NCI-H345 treated with DMSO at 0.1 percent for 48 hours (cell line): ENCODE data around the gene ZFYVE28.

Experiments used
- DNase-seq: peaks from one replicate; lab custom pipeline; 2025; ENCODE audit not compliant: unreplicated experiment; lab: John Stamatoyannopoulos, UW

ZFYVE28 gene

DNA sequence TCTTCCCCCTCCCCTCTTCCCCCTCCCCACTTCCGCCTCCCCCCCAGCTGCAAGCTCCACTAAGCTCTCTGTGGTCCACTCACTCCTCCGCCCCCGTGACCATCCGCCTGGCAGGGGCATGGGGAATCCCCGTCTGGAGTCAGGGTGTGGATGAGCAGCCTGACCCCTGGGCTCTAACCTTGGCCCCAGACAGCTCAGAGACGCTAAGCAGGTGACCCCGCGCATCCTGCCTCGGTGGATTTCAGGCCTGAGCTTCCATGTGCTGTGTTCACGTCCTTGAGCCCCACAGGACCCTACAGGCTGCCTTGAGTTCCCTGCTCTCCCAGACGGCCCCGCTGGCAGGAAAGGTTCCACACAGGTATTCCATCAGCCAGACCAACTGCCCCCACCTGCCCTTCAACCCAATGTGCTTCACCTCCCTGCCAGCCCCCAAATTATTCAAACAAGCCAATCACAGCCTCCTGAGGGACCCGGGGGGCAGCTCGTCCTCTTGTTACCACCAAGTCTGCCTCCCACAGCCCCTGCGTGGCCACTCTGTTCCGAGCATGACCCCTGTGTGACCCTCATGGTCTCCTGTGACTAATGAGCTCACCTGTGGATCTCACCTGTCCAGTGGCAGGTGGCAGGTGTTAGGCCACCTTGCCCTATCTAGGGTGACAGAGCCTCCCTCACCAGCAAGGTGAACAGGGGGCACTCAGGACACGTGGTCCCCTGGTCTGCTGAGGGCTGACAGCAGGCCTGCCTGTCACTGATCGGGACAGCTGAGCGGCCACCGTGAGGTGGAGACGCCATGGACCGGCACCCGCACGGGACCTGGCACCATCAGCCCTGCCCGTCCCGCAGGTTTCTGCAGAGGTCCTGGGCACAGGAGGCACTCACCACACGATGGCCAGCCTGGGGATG lies 83.4 kb downstream of the ZFYVE28 start:
- no peak for DNase-seq

DNA sequence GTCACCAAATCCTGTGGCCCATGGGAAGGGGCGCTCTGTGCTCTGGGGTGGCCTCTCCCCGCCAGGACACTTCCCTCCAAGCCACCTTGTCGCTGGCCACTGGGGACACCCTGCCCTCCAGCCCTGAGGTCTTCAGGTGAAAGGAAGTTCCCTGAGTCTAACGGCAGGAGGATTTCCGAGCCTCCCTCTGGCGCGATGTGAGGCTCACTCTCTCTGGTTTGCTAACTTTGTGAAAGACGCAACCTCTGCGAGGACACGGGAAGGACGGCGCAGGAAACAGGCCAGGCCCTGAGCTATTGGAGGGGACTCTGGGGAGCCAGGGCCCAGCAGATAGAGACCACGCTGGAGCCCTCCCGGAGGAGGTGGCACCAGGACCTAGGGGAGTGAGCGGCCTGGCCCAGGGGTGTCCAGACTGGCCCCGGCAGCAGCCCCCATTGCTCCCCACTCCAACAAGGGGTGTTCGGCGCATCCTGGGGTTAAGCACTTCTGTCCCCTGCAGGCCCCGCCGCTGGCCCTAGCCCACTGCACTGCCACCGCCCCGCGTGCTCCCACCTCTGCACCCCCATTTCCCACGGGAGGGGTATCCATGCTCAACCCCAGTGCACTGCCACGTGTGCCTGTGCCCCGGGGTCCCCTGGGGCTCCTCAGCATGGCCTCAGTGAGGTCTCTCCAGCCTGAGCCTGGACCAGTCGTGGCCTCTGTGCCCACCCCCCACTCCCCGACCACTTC lies 84.4 kb downstream of the ZFYVE28 start:
- DNase-seq: no peak

DNA sequence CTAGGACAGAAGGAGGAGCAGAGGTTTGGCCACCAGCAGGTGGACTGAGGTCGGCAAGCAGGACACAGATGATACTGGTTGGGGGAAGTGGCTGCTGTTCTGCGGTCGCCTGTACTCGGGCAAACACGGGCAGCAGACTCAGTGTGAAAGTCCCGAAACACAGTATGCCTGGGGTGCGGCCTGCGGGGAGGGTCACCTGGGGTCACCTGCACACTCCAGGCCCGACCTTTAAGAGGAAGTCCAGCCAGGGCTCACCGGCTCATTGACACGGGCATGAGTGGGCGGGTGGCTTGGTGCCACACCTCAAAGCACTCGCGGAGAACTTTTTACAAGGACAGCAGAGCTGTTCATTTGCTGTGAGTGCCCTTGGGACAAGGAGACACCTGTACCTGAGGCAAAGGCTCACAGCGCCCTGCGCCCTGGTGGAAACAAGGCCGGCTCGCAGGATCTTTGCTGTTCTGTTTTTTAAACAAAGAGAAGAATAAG lies 85.0 kb downstream of the ZFYVE28 start:
- DNase-seq: no peak

DNA sequence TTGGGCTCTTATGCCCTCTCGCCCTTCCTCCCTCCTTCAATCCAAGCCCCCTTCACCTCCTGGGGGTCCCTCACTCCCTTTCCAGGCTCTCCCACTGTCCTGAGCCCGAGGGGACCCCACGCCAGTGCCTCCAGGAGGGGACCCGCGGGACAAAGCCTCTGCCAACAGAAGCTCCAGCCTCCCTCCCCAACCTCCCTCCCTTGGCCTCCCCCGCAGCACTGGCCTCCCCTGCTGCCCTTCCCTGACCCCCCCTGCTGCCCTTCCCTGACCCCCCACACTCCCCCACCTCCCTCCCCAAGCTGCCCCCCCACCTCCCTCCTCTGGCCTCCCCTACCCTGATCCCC lies 85.5 kb downstream of the ZFYVE28 start:
- no peak for DNase-seq

DNA sequence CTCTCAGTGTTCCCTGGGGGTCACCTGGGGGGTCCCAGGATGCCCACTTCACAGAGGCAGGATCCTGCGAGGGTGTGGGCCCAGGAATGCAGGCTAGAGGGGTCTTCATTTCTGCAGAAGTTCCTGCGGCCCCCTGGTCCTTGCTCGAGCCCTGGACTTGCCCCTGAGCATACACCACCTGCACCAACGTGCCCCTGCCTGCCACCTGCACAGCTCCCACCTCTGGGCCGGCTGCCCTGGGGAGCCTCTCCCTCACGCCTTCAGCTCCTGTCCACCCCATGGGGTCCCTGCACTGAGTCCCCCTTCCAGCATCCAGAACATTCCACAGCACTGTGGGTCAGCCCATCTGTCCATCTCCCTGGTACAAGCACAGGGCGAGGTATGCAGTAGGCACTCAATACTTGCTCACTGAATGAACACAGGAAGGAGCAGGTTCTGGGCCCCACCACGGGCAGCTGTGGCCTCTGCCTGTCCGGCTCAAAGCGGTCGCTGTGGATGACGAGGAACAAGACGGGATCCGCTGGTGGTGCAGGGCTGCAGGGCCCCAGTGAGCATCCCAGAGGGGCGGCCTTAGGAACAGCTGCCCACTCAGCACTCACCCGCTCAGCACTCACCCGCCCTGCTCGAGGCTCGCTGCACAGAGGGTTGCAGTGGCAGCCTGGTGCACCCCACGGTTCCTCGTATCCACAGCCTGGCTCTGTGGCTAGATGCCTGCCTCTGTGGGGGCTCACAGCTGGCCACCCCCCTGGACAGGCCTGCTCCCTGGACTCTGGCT lies 86.1 kb downstream of the ZFYVE28 start:
- DNase-seq: no peak

DNA sequence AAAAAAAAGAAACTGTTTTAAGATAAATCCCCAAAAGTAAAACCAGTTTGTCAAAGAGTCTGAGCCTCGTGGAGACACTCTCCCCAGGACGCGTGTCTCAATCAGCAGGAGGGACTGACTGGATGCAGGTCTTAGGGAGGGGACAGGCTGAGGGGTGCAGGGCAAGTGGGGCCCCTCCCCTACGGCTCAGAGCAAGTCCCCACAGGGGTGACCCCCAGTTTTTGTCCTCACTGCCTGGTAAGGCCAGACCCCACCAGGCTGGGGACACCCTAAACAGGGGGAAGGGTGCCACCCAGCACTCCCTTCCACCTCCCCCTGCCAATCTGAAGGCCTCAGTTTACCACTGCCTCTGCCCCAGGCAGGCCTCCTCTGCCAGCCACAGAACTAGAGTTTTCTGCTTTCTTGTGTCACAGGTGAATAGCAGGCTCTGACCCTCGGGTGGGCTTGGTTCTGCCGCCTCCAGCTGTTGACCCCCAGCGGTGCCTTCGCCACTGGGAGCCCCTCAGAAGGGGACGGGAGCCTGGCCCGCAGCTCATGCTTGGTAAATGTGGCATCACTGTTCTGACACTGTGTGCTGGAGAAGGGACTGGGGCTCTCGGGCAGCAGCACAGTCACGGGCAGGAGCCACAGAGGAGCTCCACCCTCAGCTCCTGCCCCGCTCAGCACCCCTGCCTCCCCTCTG lies 86.8 kb downstream of the ZFYVE28 start:
- DNase-seq: no peak

DNA sequence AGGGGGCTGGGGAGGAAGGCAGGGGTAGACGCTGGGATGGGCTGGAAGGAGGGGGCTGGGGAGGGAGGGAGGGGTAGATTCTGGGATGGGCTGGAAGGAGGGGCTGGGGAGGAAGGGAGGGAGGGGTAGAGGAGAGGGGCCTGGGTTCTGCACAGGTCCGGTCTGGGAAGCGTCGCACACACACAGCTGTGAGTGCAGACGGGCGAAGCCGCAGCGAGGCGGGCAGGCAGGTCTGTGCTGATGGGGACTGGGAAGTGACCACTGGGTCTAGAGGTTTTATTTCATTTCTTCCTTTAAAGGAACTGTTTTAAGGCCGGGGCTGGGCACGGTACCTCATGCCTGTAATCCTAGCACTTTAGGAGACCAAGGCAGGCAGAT lies 87.4 kb downstream of the ZFYVE28 start:
- DNase-seq: no peak

DNA sequence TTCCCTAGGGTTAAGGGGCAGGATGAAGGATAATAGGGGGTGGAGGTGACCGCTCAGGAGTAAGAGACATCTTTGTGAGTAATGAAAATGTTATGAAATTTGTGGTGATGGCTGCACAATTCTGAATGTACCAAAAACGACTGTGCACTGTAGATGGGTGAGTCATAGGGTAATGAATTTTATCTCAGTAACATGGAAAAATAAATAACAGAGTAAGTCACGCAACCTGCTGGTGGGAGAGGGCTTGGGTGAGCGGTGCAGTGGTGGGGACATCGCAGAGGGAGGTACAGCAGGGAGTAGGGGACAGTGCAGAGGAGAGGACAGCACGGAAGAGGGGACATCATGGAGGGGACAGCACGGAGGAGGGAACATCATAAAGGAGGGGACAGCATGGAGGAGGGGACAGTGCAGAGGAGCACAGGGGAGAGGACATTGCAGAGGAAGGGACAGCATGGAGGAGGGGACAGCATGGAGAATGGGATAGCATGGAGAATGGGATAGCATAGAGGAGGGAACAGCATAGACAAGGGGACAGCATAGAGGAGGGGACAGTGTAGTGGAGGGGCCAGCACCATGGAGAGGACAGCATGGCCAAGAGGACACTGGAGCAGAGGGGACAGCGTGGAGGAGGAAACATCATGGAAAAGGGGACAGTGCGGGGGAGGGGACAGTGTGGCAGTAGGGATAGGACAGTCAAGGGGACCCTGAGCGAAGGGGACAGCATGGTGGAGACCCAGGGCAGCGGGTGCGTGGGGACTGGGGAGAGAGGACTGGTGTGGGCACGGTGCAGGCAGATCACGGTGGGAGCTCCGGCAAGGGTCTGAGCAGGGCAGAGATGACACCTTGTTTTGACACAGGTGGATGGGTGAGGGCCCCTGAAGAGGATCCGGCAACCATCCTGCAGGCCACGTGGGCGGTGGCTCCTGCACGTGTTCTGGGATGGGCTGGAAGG lies 88.1 kb downstream of the ZFYVE28 start:
- DNase-seq: no peak

DNA sequence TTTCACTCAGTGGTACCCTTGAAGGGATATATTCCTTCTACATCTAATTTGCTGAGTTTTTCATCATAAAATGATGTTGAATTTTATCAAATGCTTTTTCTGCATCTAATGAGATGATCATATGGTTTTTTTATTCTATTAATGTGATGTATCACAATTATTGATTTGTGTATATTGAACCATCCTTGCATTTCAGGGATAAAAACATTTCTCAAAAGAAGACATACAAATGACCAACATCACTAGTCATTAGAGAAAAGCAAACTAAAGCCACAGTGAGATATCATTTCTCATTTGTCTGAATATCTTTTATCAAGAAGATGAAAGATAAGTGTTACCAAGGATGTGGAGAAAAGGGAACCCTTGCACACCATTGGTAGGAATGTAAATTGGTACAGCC lies 90.9 kb downstream of the ZFYVE28 start:
- DNase-seq: no peak

DNA sequence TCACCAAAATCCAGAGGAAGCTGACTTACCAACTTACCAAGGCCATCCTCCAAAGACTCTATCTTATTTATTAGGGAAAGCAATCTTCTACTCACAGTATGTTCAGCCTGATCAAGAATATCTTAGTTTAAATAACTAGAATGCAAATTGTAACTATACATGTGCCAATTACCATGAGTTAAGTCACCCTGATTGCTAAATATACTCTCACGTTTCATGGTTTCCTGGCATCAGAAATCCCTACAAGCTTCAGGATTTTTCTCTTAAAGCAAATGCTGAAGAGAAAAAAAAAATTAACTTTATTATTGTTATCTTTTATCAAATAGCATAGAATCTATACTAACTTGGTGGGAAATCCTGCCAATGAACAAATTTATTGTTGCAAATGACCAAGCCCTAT lies 93.6 kb downstream of the ZFYVE28 start:
- DNase-seq: no peak

DNA sequence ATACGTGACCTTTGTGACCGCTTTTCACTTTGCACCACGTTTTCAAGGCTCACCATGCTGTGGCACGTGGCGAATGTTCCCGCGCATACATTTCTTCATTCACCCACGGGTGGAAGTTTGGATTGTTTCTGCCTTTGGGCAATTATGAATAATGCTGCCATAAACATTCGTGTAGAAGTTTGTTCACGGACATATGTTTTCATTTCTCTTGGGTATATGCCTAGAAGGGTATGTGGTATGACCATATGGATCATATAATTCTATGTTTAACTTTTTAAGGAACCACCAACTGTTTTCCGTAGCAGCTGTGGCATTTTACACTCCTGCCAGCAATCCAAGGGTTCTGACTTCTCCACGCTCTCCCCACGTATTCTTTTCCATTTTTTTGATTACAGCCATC lies 95.6 kb downstream of the ZFYVE28 start:
- no peak for DNase-seq

DNA sequence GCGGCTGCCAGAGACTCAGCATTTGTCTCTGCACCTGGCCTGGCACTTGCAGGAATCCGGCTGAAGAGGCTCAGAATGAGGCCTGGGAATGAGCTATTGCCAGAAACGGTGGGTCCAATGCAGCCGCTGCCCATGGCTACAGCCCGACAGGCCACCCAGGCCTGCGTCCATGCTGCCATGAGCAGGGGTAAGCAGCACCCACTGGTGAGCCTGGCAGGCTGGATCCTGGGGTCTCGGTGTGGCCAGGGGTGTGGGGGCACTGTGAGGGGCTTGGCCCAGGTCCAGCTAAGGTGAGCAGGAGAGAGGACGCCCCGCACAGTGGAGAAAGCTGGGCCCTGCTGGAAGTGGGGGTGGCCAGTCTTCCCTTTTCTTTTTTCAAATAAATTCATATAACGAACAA lies 96.2 kb downstream of the ZFYVE28 start:
- DNase-seq: no peak

DNA sequence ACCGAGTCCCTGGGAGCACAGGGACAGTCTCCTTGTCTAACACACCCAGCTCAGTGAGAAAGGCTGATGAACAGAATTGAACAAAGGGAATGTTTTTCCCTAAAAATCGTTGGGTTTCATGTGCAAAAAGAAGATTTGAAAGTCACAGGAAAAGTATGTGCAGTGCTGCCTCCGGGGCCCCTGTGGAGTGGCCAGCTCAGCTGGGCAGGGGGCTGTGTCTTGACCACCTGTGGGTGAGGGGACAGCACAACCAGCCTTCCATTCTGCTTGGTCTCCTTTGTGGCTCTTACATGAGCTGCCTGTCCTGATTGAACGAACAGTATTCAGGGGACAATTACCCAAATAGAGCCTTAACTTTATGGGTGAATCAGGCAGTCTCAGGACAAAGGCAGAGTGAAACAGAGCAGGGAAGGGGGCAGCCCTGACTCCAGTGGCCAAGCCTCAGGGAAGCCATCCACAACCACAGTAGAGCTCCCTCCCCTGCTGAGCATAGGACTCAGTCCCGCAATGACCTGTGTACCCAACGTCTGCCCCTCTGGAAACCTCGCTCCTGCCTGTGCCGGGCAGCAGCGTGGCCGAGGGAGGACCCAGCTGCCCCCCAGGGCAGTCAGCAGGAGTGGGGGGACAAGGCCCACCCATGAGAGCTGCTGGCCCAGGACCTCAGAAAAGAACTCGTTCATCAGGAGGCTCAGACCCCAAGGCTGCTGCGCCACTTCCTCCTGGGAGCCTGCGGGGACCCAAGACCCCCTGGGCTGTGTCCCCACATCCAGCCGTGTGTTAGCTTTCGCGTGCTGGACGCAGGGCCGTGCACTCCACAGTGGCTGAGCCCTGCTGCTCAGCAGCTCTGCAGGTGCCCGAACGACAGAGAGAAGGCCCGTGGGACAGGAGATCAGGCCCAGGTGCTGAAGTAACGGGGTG lies 96.9 kb downstream of the ZFYVE28 start:
- no peak for DNase-seq

DNA sequence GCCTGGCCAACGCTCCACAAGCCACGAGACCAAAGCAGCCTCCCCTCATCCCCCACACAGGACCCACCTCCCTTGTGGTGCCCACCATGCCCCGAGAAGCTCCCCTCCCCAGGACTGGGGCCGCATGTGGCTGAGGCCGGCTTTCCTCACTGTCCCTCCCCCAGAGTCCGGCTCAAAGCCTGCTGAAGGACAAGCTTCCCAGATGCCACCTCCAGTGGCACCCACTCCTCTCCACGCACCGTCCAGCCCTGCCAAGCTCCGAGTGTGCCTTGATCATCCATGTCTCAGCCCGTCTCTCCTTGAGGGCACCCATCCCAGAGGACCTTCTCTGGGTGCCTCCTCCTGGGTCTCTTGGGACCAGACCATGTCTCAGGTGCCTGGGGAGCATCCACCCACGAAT lies 97.7 kb downstream of the ZFYVE28 start:
- no peak for DNase-seq

DNA sequence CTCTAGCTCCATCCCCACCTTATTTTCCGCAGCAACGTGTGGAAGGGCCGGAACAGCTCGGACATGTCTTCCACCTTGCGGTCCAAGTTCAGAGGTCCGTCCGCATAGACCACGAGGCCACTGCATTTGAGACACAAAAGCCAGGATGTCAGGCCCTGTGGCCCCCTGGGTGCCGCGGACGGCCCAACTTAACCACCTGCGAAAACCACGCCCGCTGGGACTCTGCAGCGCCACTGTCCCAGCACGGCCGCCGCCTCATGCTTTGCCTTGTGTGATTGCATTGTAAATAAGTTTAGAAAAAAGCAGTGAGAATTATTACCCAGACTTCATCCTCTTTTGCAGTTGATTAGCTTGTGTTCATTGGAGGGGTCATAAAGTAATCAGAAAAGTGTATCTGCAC lies 98.3 kb downstream of the ZFYVE28 start:
- DNase-seq: no peak

DNA sequence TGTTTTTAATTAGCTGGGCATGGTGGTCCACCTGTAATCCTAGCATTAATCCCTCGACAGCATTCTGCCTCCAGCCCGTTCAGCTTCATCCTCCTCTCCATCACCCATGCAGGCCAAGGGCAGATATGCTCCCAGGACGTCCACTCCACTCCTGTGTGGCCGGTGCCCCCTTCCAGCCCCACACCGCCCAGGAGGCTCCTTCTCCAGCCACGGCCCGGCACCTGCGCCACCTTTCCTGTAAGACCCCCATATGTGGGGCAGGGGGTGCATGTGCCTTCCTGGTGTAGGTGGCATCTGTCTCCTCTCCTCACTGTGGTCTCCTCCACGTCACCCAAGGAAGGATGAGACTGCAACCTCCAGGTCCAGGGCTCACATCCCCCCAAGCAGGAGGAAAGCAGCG lies 99.6 kb downstream of the ZFYVE28 start:
- no peak for DNase-seq

DNA sequence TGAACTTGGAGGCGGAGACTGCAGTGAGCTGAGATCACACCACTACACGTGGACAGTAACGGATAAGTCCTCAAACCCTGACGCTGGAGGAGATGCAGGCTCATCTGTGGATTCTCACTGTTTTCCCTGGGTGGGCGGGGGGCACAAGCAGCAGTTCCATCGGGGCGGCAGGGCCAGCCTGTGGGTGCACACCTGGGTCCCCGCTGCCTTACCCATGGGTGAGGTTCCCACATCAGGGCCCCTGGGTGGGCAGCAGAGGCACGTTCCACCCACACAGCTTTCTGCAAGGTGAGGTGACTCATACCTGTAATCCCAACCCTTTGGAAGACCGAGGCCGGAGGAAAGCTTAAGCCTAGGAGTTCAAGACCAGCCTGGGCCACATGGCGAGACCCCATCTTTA lies 100.0 kb downstream of the ZFYVE28 start:
- no peak for DNase-seq

DNA sequence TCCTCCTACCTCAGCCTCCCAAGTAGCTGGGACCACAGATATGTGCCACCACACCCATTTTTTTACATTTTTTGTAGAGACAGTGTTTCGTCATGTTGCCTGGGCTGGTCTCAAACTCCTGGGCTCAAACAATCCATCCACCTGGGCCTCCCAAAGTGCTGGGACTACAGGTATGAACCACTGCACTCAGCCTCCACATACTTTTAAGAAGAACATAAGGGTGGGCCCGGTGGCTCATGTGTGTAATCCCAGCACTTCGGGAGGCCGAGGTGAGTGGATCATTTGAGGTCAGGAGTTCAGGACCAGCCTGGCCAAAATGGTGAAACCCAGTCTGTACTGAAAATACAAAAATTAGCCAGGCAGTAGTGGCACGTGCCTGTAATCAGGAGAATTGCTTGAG lies 105.1 kb downstream of the ZFYVE28 start:
- DNase-seq: no peak
